Measurements from ENCODE around the gene KIAA0753. TPM values are rescaled to one million over a fixed set of nuclear protein-coding genes. Genes with fewer than 3 reads are reported as not detected.
"Not testable (repeated sequence)": the region's sequence is repeated elsewhere in the genome, so short reads cannot be mapped to it uniquely, and the experiment has no call there.

Gene KIAA0753
- total RNA-seq, 2 experiments from 2014 or later = 16.3 to 17.6 TPM

DNA sequence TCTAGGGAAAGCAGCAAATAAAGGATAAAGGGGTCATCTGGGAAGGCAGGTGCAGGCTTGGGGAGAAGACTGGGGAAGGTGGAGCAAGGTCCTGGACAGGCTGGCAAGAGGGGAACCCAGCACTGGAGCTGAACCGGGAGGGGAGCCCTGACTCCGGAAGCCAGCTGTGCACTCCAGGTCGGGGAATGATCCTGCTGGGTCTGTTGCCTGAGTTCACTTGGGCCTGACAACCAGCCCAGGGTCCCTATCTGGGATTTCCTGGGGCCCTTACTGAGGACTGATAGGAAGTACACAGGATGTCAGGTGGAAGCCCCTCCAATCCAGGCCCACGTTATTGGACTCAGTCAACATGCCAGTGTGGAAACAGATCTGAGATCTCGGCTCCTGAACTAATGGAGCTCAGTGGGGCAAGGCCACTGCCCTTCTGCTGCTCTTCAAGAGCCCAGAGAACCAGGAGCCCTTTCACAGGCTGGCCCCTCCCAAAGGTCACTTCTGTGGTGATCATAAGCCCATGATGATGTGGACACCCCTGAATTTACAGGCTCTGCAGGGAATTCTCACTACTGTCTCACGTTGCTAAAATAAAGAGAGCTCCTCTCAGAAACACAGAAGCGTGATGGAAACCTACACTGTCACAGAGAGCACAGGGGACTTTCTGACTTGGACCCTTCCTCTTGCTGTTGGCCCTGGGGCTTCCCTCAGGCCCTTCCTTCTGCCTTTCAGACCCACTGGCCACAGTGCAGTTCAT lies 64.3 kb downstream of the KIAA0753 start:
- H3K36me3 Mint-ChIP-seq (ENCODE audit: low read depth) = peaks cover 3% of the 10 kb centered on the region
- H3K27ac Mint-ChIP-seq = no peak overlapping the region
- no peaks in the 10 kb centered on the region for H3K9me3 Mint-ChIP-seq
- CTCF ChIA-PET = interaction anchor here (0.6 kb wide), 1 partner anchor 606 kb away, joined by 3 read pairs; no protein-coding TSS in a partner anchor
- DNase-seq = no peak
- POLR2A ChIA-PET = interaction anchor here (0.6 kb wide), 1 partner anchor 292 kb away, joined by 3 read pairs; no protein-coding TSS in a partner anchor
- no peaks in the 10 kb centered on the region for H3K27me3 Mint-ChIP-seq
- peaks cover 14% of the 10 kb centered on the region for H3K4me1 Mint-ChIP-seq
- no peak overlapping the region for H3K4me3 Mint-ChIP-seq

DNA sequence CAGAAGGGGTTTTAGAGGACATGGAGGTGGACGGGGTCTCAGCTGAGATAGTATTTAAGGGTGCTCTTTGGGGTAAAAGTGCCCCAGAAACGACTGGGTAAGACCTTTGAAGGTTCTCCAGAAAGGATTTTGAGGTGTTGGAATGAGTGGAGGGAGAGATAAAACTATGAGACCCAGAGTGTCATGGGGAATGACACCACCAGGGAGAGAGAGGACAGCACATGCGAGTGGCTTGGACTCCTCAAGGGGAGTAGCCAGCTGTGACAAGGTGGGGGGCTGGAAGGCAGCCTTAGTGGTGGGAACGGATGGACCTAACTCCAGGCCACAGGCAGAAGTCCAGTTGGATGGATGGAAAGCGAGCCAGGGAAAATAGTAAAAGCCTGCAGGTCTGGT lies 64.9 kb downstream of the KIAA0753 start:
- Mint-ChIP-seq H3K27me3 (no peaks in the 10 kb centered on the region), H3K4me3 (no peak overlapping the region), H3K9me3 (no peaks in the 10 kb centered on the region), H3K36me3 (ENCODE audit: low read depth) (peaks cover 3% of the 10 kb centered on the region), H3K27ac (no peak overlapping the region), H3K4me1 (peaks cover 14% of the 10 kb centered on the region)
- DNase-seq = no peak
- ChIA-PET CTCF (interaction anchor here (1.5 kb wide), 1 partner anchor 10 kb away, joined by 3 read pairs; no protein-coding TSS in a partner anchor), POLR2A (interaction anchor here (0.6 kb wide), 1 partner anchor 293 kb away, joined by 3 read pairs; no protein-coding TSS in a partner anchor)

GRCh38 chr17:6574687-6575595 lies 65.6 kb downstream of the KIAA0753 start:
- POLR2A ChIA-PET = no interaction called here
- no peaks in the 10 kb centered on the region for H3K9me3 Mint-ChIP-seq
- H3K4me1 Mint-ChIP-seq = peaks cover 14% of the 10 kb centered on the region
- H3K36me3 Mint-ChIP-seq (ENCODE audit: low read depth) = peaks cover 3% of the 10 kb centered on the region
- no peak overlapping the region for H3K27ac Mint-ChIP-seq
- no peaks in the 10 kb centered on the region for H3K27me3 Mint-ChIP-seq
- H3K4me3 Mint-ChIP-seq = no peak overlapping the region
- CTCF ChIA-PET = interaction anchor here (0.5 to 1.5 kb wide), 3 partner anchors 9 to 1488 kb away, joined by 3 read pairs; no protein-coding TSS in a partner anchor
- peak; percentile 28 for DNase-seq

DNA sequence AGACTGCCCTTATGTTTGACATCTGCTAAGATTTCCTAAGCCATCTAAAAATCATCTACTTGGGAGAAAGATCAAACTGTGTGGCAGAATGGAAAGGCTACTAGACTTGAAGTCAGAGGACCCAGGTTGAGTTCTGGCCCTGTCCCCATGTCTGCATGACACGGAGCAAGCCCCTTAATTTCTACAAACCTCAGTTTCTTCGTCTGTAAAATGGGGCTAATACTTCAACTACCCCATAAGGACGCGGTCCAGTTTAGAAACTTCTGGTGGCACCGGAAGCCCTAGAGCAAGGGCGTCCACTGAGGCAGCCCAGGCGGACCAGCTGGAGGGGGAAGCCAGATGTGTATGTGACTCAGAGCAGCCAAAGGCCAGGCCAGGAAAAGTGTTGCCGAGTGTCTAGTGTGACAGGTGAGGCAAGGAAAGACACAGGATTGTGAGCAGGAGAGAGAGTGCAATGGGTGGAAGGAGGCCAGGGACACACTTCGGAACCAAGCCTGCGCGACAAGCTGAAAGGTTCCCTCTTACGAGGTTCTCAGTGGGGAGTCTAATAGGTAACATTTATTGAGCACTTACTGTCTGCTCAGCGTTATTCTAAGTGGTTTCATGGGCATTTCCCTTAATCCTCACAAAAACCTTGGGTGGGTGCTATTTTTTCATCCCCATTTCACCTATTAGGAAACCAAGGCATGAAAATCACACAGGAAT lies 66.4 kb downstream of the KIAA0753 start:
- H3K27me3 Mint-ChIP-seq = no peaks in the 10 kb centered on the region
- no peak overlapping the region for H3K4me3 Mint-ChIP-seq
- ChIA-PET CTCF (interaction anchor here (0.6 to 1.5 kb wide), 2 partner anchors 9 to 1487 kb away, joined by 3 read pairs; no protein-coding TSS in a partner anchor), POLR2A (no interaction called here)
- no peak for DNase-seq
- H3K27ac Mint-ChIP-seq = no peak overlapping the region
- H3K36me3 Mint-ChIP-seq (ENCODE audit: low read depth) = peaks cover 3% of the 10 kb centered on the region
- no peaks in the 10 kb centered on the region for H3K9me3 Mint-ChIP-seq
- peaks cover 14% of the 10 kb centered on the region for H3K4me1 Mint-ChIP-seq

DNA sequence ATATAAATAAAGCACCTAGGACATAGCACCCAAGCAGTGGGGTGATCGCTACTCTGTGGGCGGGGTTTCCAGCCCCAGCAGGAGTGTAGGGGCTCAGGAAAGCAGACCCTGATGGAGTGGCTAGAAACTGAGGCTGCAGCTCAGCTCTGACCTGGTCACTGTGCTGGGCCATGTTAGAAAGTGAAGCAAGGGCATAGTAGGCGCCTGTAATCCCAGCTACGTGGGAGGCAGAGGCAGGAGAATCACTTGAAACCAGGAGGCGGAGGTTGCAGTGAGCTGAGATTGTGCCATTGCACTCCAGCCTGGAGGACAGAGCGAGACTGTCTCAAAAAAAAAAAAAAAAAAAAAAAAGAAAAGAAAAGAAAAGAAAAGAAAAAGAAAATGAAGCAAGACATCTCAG lies 67.0 kb downstream of the KIAA0753 start:
- not testable (repeated sequence) for H3K4me3 Mint-ChIP-seq

GRCh38 chr17:6572972-6573370 lies 67.5 kb downstream of the KIAA0753 start:
- ChIA-PET CTCF (no interaction called here), POLR2A (no interaction called here)
- no peak for DNase-seq
- Mint-ChIP-seq H3K4me1 (peaks cover 14% of the 10 kb centered on the region), H3K27me3 (no peaks in the 10 kb centered on the region), H3K36me3 (ENCODE audit: low read depth) (peaks cover 3% of the 10 kb centered on the region), H3K4me3 (no peak overlapping the region), H3K9me3 (no peaks in the 10 kb centered on the region), H3K27ac (no peak overlapping the region)

More for the DNA sequence above, 67.0 kb downstream of the KIAA0753 start:
- H3K27ac Mint-ChIP-seq; H3K9me3 Mint-ChIP-seq; H3K36me3 Mint-ChIP-seq (ENCODE audit: low read depth); DNase-seq; POLR2A ChIA-PET; H3K27me3 Mint-ChIP-seq; CTCF ChIA-PET: not testable (repeated sequence)
- peaks cover 14% of the 10 kb centered on the region for H3K4me1 Mint-ChIP-seq

DNA sequence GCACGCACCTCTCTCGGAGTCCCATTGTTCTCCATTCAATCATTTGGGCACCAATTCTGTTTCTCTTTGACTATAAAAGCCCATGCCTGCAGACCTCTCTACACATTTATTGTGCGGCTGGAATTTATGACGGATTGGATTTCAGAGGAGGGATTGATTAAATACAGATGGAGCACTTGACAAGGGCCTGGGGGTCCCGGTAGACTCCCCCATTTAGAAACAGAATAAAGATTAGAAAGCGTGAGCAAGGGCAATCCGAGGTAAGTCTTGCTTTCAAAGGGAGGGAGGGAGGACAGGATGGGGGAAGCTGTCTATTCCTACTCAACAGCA lies 69.1 kb downstream of the KIAA0753 start:
- no peak overlapping the region for H3K27ac Mint-ChIP-seq
- no peaks in the 10 kb centered on the region for H3K9me3 Mint-ChIP-seq
- no peak for DNase-seq
- H3K27me3 Mint-ChIP-seq = no peaks in the 10 kb centered on the region
- H3K36me3 Mint-ChIP-seq (ENCODE audit: low read depth) = no peaks in the 10 kb centered on the region
- no peak overlapping the region for H3K4me3 Mint-ChIP-seq
- peaks cover 14% of the 10 kb centered on the region for H3K4me1 Mint-ChIP-seq
- POLR2A ChIA-PET = no interaction called here
- CTCF ChIA-PET = no interaction called here

GRCh38 chr17:6570731-6571451 lies 69.6 kb downstream of the KIAA0753 start:
- peaks cover 13% of the 10 kb centered on the region for H3K4me1 Mint-ChIP-seq
- H3K27ac Mint-ChIP-seq = no peak overlapping the region
- H3K36me3 Mint-ChIP-seq (ENCODE audit: low read depth) = no peaks in the 10 kb centered on the region
- no peaks in the 10 kb centered on the region for H3K9me3 Mint-ChIP-seq
- H3K4me3 Mint-ChIP-seq = no peak overlapping the region
- POLR2A ChIA-PET = no interaction called here
- no peaks in the 10 kb centered on the region for H3K27me3 Mint-ChIP-seq
- DNase-seq = no peak
- CTCF ChIA-PET = no interaction called here

DNA sequence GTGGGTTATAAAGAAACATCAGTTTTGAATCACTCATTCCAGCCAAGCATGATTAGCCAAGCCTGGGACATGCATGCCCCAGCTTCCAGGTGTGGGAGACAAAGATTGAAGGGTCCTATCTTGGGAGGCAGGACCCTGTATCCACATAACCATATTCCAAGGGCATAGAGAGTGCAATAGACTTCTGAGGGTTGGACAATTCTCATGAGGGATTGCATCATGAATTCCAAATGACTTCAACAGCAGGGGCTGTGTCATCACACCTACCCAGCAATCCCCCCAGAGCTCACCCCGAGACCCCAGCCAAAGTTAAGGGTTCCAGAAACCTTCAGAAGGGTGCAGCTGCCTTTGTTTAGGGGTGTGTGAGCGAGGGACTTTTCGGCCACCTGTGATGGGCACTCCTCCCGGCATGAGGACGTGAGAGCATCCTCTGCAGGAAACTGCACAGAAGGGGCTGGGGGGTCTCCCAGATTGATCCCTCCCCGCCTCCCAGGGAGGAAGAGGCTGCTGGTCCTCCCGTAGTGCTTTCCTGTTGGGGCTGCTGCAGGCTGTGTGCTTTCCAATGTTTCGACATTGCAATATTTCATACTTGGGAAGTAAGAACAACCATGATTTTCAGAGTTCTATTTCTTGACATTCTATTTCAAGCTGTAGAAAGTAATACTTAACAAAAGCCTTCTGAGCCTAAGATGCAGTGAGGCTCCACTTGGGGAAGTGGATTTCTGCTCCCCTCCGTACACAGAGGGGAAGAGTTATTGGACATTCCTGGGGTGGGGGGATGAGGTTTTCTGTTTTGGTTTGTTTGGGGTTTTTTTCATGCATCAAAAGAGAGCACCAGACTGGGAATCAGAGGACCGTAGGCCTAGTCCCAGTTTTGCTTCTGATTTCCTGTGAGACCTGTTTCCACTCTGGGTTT lies 70.9 kb downstream of the KIAA0753 start:
- DNase-seq = no peak
- Mint-ChIP-seq H3K9me3 (no peaks in the 10 kb centered on the region), H3K36me3 (ENCODE audit: low read depth) (no peaks in the 10 kb centered on the region), H3K4me1 (peaks cover under 1% of the 10 kb centered on the region), H3K27ac (no peak overlapping the region), H3K4me3 (no peak overlapping the region), H3K27me3 (no peaks in the 10 kb centered on the region)
- POLR2A ChIA-PET = no interaction called here
- CTCF ChIA-PET = no interaction called here

DNA sequence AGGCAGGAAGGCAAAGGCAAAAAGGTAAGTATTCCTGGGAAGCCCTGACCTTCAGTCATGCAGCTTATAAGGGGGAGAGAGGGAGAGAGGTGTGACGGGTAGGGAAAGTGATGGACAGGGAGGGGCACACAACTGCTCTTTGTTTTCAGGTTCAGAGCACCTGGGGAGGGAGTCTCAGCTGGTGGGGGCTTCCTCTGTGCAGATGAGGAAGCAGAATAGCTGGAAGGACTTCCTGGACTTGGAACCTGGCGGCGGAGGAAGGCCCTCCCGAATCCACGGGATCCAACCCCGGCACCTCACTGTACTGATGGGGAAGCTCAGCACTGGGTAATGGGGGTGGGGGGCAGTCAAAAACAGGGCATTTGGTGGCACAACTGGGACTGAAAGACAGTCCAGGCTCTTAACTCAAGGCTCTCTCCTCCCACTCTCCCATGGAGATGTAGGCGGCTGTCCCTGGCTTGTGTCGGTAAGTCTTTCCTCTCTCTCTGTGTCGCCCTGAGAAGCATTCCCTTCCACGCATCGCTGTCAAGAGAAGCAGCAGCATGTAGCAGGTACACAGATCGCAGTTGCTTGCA lies 72.2 kb downstream of the KIAA0753 start:
- Mint-ChIP-seq H3K4me3 (no peak overlapping the region), H3K27me3 (no peaks in the 10 kb centered on the region), H3K4me1 (no peaks in the 10 kb centered on the region), H3K27ac (no peak overlapping the region), H3K36me3 (ENCODE audit: low read depth) (no peaks in the 10 kb centered on the region), H3K9me3 (no peaks in the 10 kb centered on the region)
- DNase-seq = no peak
- POLR2A ChIA-PET = no interaction called here
- CTCF ChIA-PET = no interaction called here

- CTCF ChIA-PET = no interaction called here
Measured at GRCh38 chr17:6567528-6568183, 72.9 kb downstream of the KIAA0753 start.

More at GRCh38 chr17:6567528-6568183, 72.9 kb downstream of the KIAA0753 start:
- POLR2A ChIA-PET = no interaction called here
- Mint-ChIP-seq H3K4me1 (no peaks in the 10 kb centered on the region), H3K9me3 (no peaks in the 10 kb centered on the region), H3K27me3 (no peaks in the 10 kb centered on the region), H3K36me3 (ENCODE audit: low read depth) (no peaks in the 10 kb centered on the region), H3K4me3 (no peak overlapping the region), H3K27ac (no peak overlapping the region)
- no peak for DNase-seq
